NCI-H345 treated with DMSO at 0.1 percent for 48 hours (cell line): ENCODE data around the gene TIMP2.

Source experiments
- DNase-seq: peaks from one replicate; lab custom pipeline; 2025; ENCODE audit not compliant: unreplicated experiment; lab: John Stamatoyannopoulos, UW

The TIMP2 gene

DNA sequence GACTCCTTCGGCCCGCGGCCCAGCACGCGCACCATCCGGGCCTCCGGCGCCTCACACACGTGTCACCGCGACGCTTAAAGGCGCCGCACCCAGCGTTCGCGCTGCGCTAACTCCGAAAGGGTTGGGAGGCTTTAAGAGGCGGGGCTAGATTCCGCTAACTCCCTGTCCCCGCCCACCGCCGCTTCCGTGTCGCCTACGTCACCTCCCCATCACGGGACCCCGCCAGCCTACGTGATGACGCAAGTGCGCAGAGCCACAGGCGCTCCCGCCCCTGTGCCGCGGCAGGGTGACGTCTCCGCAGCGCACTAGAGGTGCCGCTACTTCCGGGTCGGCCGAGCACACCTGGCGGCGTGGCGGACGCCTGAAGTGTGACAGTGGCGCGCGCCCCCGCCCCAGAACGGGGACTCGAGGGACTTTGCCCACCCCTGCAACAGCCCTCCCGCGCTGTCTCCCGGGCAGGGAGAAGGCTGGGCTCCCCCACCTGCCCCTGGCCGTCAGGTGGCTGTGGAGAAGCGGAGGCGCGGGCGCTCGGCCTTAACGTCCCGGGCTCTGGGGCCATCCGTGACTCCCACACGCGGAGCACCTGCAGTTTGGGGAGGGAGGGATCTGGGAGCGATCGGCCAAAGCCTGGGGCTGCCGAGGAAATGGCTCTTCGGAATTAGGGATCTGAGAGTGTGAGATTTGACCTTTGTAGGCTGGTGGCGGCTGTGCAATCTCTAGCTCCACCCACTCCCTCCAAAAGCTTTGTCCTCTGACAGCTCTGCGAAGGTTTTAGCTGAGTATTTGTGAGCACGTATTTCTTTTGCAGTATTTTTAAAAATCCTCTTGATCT is 84.2 kb downstream of the TIMP2 start, which contains the start of gene USP36:
TSS of gene USP36 (minus strand) at position 35 of the 832 bp plus-strand sequence. CDS start 4,451 bp downstream, outside the sequence.
- peak; percentile 99 for DNase-seq

DNA sequence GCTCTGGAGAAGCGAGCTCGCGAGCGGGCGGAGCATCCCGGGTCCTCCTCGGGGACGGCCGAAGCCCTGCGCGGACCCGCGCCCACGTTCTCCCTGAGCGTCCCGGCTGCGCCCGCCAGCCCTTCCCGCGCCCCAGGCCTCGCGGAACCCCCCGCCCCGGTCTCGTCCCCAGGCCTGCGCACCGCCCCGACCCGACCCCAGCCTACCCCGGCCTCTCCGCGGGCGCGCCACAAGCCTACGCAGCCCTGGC is 84.7 kb downstream of the TIMP2 start:
- DNase-seq: no peak

DNA sequence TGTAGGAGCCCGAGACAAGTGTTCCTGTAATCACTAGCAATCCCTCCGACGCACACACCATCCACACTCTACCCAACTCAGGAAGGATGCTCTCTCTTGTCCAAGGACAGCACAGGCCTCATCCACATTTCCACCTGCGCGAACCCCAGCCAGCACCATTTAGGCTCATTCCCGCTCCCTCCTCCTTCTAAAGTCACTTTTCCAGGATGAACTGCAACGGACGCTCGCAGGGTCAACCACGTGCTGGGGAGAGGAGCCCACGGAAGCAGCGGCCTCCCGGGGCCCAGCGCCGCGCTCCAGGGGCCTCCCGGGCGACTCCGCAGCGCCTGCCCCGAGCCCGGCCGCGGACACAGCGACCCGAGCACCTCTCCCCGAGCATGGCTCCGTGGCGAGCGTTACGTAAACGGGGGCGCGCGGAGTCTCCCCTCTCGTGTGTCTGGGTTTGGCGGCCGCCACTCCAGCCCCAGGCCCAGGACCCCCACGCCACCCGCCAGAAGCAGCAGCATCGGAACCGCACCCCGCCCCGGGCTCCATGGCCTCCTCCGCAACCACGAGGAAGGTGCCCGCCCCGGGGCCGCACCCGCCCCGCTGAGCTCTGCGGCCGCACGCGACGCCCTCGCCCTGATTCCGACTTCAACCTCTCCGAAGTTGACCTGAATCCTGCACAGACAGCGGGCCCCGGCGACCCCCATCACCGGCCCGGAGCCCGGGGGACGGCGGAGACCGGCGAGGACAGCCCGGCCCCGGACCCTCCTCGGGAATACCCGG is 85.2 kb downstream of the TIMP2 start:
- no peak for DNase-seq

- DNase-seq: no peak
Measured at GRCh38 chr17:78839235-78839761, 85.9 kb downstream of the TIMP2 start.

GRCh38 chr17:78838574-78839005 is 86.6 kb downstream of the TIMP2 start:
- DNase-seq: no peak

- no peak for DNase-seq
Measured at GRCh38 chr17:78836420-78837021, 88.7 kb downstream of the TIMP2 start.

- no peak for DNase-seq
Measured at GRCh38 chr17:78834571-78834970, 90.6 kb downstream of the TIMP2 start.

- no peak for DNase-seq
Measured at GRCh38 chr17:78832541-78832810, 92.7 kb downstream of the TIMP2 start.

DNA sequence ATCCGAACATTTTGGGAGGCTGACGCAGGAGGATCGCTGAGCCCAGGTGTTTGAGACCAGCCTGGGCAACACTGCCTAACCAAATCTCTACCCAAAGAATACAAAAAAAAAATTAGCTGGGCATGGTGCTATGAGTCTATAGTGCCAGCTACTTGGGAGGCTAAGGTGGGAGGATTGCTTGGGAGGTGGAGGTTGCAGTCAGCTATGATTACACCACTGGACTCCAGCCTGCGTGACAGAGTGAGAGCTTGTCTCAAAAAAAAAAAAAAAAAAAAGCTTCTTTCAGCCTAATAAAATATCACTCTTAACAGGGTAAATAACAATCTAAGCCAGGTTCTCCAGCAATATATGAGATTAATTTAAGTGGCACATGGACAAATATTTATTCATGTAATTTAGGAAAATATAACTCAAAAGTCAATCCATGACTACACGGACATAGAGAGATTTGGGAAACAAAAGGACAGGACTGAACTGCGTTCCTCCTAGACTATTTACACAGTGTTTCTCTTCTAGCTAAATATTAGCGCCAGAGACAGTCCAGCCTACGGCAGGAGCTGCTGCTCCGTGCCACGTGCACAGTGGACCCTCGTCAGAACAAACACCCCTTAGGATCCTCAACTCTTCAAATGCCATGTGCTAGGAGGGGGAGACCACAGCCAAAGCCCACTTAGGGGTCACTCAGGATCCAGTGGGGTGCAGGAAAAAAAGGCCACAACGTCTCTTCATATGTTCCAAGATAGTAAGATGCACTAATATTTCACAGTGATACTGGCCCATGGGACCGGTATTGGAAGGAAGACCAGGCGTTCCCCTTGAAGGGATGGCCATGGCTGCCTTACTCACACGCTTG is 93.3 kb downstream of the TIMP2 start:
- DNase-seq: no peak

DNA sequence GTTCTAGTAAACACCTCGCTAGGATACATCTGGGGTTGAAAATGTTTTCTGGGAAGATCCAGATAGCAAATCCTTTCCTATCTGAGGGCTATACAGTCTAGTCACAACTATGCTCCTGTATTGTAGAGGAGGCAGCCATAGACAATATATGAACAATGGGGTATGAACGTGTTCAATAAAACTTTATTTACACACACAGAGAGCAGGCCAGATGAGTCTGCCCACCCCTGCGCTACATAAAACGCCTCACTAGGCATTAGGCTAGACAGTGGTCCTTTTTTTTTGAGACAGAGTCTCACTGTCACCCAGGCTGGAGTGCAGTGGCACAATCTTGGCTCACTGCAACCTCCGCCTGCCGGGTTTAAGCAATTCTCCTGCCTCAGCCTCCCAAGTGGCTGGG is 95.7 kb downstream of the TIMP2 start:
- DNase-seq: no peak

DNA sequence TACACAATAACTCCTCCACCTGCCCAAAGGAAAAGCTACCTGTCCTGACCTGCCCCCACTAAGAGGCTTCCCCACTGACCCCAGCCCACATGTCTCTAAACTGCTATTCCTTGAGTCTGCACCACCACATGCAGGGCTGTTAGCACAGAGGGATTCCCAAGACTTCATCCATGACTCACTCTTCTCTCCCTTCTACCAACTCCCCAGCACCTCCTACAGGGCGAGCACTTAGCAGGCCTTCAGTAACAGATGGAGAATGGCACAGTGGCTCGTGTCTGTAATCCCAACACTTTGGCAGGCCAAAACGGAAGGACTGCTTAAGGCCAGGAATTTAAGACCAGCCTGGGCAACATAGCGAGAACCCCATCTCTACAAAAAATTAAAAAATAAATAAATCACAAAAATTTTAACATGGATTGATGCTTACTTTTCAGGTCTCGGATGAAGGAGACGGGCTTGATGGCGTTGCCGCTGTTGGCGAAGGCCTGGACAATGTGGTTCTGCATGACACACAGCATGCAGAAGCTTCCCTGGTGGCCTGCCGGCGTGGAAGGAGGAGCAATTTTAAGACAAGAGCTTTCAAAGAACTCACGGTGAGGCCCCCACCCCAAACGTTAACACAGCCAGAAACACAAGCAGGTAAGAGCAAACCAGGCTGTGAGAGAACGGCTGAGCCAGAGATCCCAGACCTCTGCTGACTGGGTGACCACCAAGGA is 96.6 kb downstream of the TIMP2 start:
- DNase-seq: no peak

GRCh38 chr17:78826836-78827509 is 98.2 kb downstream of the TIMP2 start:
- DNase-seq: no peak

DNA sequence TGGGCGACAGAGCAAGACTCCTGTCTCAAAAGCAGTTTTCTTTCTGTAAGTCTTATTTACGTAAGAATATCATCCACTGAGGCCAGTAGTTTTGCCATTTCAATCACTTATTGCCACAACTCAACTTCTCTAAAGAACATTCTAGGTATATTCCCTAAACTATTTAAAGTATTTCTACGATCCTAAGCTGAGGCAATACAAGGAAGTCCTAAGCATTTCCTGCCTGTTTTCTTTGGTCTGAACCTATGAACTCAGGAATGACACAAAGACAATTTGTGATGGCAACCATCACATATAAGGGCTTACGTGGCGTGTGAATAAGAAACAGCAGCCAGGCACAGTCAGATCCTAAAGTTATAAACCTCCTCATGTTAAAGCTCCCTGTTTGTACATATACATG is 98.8 kb downstream of the TIMP2 start:
- DNase-seq: no peak

DNA sequence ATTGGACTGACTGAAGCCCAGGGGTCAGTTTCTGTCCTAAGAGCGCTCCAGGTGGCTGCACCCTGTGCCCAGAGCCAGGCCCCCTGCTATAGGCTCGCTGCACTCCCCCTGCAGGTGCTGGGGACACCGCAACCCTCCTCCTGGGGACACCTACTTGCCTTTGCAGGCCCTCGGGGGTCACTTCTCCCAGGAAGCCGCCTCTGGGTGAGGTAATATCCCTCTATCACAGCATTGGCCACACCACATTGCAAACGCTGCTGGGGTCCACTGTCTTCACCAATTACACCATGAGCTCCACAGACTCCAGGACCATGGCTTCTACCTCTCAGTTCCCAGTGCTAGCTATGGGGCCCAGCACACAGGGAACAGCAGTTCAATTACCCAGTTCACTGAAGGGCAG is 99.5 kb downstream of the TIMP2 start:
- DNase-seq: no peak

DNA sequence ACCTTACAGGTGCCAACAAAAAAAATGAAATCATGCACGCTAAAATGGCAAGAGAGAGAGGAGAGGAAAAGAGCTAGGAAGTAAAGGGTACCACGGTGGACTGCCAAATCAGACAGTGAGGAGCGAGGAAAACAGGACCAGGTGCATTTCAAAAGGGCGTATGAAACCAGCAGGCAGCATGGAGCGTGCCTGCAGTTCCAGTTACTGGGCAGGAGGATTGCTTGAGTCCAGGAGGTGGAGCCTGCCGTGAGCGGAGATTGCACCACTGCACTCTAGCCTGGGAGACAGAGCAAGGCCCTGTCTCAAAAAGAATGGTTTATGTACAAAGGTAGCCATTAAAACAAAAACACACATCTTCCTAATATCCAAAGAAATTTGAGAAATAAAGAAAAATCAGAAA is 100.9 kb downstream of the TIMP2 start:
- no peak for DNase-seq

GRCh38 chr17:78823282-78824046 is 101.7 kb downstream of the TIMP2 start:
- no peak for DNase-seq

GRCh38 chr17:78822552-78822951 is 102.6 kb downstream of the TIMP2 start:
- no peak for DNase-seq

- DNase-seq: no peak
Measured at GRCh38 chr17:78821961-78822360, 103.2 kb downstream of the TIMP2 start.

DNA sequence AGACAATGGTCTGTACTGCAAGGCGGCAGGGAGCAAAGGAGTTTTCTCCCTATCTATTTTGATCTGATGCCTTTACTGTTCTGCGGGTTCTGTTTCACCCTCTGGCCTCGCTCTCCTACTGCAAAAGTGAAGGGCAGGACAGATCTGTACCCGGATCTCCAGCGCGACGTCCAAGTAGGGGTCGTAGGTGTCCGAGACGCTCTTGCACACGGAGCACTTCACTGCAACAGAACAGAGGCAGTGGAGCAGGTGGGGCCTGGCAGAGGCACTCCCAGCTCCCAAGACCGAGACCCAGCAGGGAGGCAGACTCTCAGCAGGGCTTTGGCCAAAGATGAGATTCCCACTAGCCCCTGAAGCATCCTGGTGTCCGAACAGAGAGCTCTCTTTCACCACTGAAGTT is 104.3 kb downstream of the TIMP2 start:
- no peak for DNase-seq
